ENCODE measurements around the gene NXPE1.

The NXPE1 gene

GRCh38 chr11:114511538-114511937, 48.1 kb downstream of the NXPE1 start:
- DNase-seq (ENCODE audit: low read depth, low spot score), result no peak
- Histone ChIP-seq H3K9ac (ENCODE audit: insufficient read length, low read depth) (no peak overlapping the region), H3K4me3 (ENCODE audit: insufficient read length, low read depth) (no peak overlapping the region), H3K27me3 (ENCODE audit: insufficient read depth, insufficient read length) (no peaks in the 10 kb centered on the region), H3K9me3 (ENCODE audit: insufficient read depth, low read length) (no peaks in the 10 kb centered on the region), H3K36me3 (ENCODE audit: insufficient read depth, insufficient read length, low read length) (no peaks in the 10 kb centered on the region), H3K4me1 (ENCODE audit: insufficient read depth, insufficient read length) (no peaks in the 10 kb centered on the region)
- TF ChIP-seq SUZ12 (IDR thresholded peaks at IDR 0.05; ENCODE audit: extremely low read depth, insufficient read depth, insufficient read length) (no peak), YY1 (IDR thresholded peaks at IDR 0.05; ENCODE audit: insufficient read depth, insufficient read length) (no peak), ZNF274 (IDR thresholded peaks at IDR 0.05; ENCODE audit: low read depth, low read length) (no peak)

GRCh38 chr11:114511079-114511478, 48.6 kb downstream of the NXPE1 start:
- Histone ChIP-seq H3K9ac (ENCODE audit: insufficient read length, low read depth) (no peak overlapping the region), H3K9me3 (ENCODE audit: insufficient read depth, low read length) (no peaks in the 10 kb centered on the region), H3K4me1 (ENCODE audit: insufficient read depth, insufficient read length) (no peaks in the 10 kb centered on the region), H3K36me3 (ENCODE audit: insufficient read depth, insufficient read length, low read length) (no peaks in the 10 kb centered on the region), H3K4me3 (ENCODE audit: insufficient read length, low read depth) (no peak overlapping the region), H3K27me3 (ENCODE audit: insufficient read depth, insufficient read length) (no peaks in the 10 kb centered on the region)
- TF ChIP-seq YY1 (IDR thresholded peaks at IDR 0.05; ENCODE audit: insufficient read depth, insufficient read length) (no peak), ZNF274 (IDR thresholded peaks at IDR 0.05; ENCODE audit: low read depth, low read length) (no peak), SUZ12 (IDR thresholded peaks at IDR 0.05; ENCODE audit: extremely low read depth, insufficient read depth, insufficient read length) (no peak)
- no peak for DNase-seq (ENCODE audit: low read depth, low spot score)

- Histone ChIP-seq H3K27me3 (ENCODE audit: insufficient read depth, insufficient read length) (no peaks in the 10 kb centered on the region), H3K9me3 (ENCODE audit: insufficient read depth, low read length) (no peaks in the 10 kb centered on the region), H3K4me1 (ENCODE audit: insufficient read depth, insufficient read length) (no peaks in the 10 kb centered on the region), H3K9ac (ENCODE audit: insufficient read length, low read depth) (no peak overlapping the region), H3K4me3 (ENCODE audit: insufficient read length, low read depth) (no peak overlapping the region), H3K36me3 (ENCODE audit: insufficient read depth, insufficient read length, low read length) (no peaks in the 10 kb centered on the region)
- no peak for DNase-seq (ENCODE audit: low read depth, low spot score)
- no peak for TF ChIP-seq ZNF274 (IDR thresholded peaks at IDR 0.05; ENCODE audit: low read depth, low read length)
- no peak for TF ChIP-seq SUZ12 (IDR thresholded peaks at IDR 0.05; ENCODE audit: extremely low read depth, insufficient read depth, insufficient read length)
- TF ChIP-seq YY1 (IDR thresholded peaks at IDR 0.05; ENCODE audit: insufficient read depth, insufficient read length), result no peak
Observed at GRCh38 chr11:114501901-114502300, 57.8 kb downstream of the NXPE1 start.

GRCh38 chr11:114499756-114500155, 59.9 kb downstream of the NXPE1 start:
- Histone ChIP-seq H3K36me3 (ENCODE audit: insufficient read depth, insufficient read length, low read length) (no peaks in the 10 kb centered on the region), H3K9ac (ENCODE audit: insufficient read length, low read depth) (no peak overlapping the region), H3K4me3 (ENCODE audit: insufficient read length, low read depth) (no peak overlapping the region), H3K27me3 (ENCODE audit: insufficient read depth, insufficient read length) (no peaks in the 10 kb centered on the region), H3K9me3 (ENCODE audit: insufficient read depth, low read length) (no peaks in the 10 kb centered on the region), H3K4me1 (ENCODE audit: insufficient read depth, insufficient read length) (no peaks in the 10 kb centered on the region)
- TF ChIP-seq ZNF274 (IDR thresholded peaks at IDR 0.05; ENCODE audit: low read depth, low read length) (no peak), SUZ12 (IDR thresholded peaks at IDR 0.05; ENCODE audit: extremely low read depth, insufficient read depth, insufficient read length) (no peak), YY1 (IDR thresholded peaks at IDR 0.05; ENCODE audit: insufficient read depth, insufficient read length) (no peak)
- no peak for DNase-seq (ENCODE audit: low read depth, low spot score)

DNA sequence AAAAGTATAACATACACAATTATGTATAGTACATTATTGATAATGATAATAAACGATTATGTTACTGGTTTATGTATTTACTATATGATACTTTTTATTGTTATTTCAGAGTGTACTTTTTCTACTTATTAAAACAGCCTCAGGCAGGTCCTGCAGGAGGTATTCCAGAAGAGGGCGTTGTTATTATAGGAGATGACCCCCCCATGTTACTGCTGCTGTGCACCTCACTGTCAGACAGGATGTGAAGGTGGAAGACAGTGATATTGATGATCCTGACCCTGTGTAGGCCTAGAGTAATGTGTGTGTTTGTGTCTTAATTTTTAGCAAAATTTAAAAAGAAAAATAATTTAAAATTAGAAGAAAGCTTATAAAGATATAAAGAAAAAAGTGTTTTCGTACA, 62.8 kb downstream of the NXPE1 start:
- TF ChIP-seq ZNF274 (IDR thresholded peaks at IDR 0.05; ENCODE audit: low read depth, low read length) (no peak), SUZ12 (IDR thresholded peaks at IDR 0.05; ENCODE audit: extremely low read depth, insufficient read depth, insufficient read length) (no peak), YY1 (IDR thresholded peaks at IDR 0.05; ENCODE audit: insufficient read depth, insufficient read length) (no peak)
- no peaks in the 10 kb centered on the region for H3K9me3 ChIP-seq (ENCODE audit: insufficient read depth, low read length)
- H3K27me3 ChIP-seq (ENCODE audit: insufficient read depth, insufficient read length), result no peaks in the 10 kb centered on the region
- no peaks in the 10 kb centered on the region for H3K36me3 ChIP-seq (ENCODE audit: insufficient read depth, insufficient read length, low read length)
- no peak overlapping the region for H3K9ac ChIP-seq (ENCODE audit: insufficient read length, low read depth)
- no peak for DNase-seq (ENCODE audit: low read depth, low spot score)
- H3K4me3 ChIP-seq (ENCODE audit: insufficient read length, low read depth), result no peak overlapping the region
- H3K4me1 ChIP-seq (ENCODE audit: insufficient read depth, insufficient read length), result no peaks in the 10 kb centered on the region

DNA sequence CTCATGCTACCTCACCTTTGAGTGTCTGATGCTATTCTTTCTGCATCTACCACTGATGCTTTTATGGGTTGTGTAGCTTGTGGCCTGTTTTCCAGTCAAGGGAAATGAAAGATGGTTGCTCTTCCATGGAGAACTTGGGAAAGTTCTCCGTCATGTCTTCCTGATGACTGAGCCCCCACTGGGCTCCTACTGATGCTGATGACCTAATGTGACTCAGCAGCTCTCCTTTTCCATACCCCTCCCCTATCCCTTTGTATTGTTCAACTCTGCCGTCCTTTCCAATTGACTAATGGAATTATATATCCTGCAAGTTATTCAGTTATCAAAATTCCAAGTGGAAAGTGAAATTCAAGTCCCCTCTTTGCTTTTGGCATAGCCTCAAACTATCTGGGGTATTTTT, 75.8 kb downstream of the NXPE1 start:
- TF ChIP-seq YY1 (IDR thresholded peaks at IDR 0.05; ENCODE audit: insufficient read depth, insufficient read length), result no peak
- no peak for TF ChIP-seq SUZ12 (IDR thresholded peaks at IDR 0.05; ENCODE audit: extremely low read depth, insufficient read depth, insufficient read length)
- no peak for TF ChIP-seq ZNF274 (IDR thresholded peaks at IDR 0.05; ENCODE audit: low read depth, low read length)
- Histone ChIP-seq H3K4me3 (ENCODE audit: insufficient read length, low read depth) (no peak overlapping the region), H3K27me3 (ENCODE audit: insufficient read depth, insufficient read length) (no peaks in the 10 kb centered on the region), H3K4me1 (ENCODE audit: insufficient read depth, insufficient read length) (peaks cover 2% of the 10 kb centered on the region), H3K9me3 (ENCODE audit: insufficient read depth, low read length) (peaks cover 26% of the 10 kb centered on the region), H3K9ac (ENCODE audit: insufficient read length, low read depth) (no peak overlapping the region), H3K36me3 (ENCODE audit: insufficient read depth, insufficient read length, low read length) (no peaks in the 10 kb centered on the region)
- no peak for DNase-seq (ENCODE audit: low read depth, low spot score)

- DNase-seq (ENCODE audit: low read depth, low spot score), result no peak
- Histone ChIP-seq H3K9ac (ENCODE audit: insufficient read length, low read depth) (no peak overlapping the region), H3K36me3 (ENCODE audit: insufficient read depth, insufficient read length, low read length) (no peaks in the 10 kb centered on the region), H3K9me3 (ENCODE audit: insufficient read depth, low read length) (peaks cover 22% of the 10 kb centered on the region), H3K27me3 (ENCODE audit: insufficient read depth, insufficient read length) (no peaks in the 10 kb centered on the region), H3K4me1 (ENCODE audit: insufficient read depth, insufficient read length) (peaks cover 2% of the 10 kb centered on the region), H3K4me3 (ENCODE audit: insufficient read length, low read depth) (no peak overlapping the region)
- TF ChIP-seq YY1 (IDR thresholded peaks at IDR 0.05; ENCODE audit: insufficient read depth, insufficient read length) (no peak), SUZ12 (IDR thresholded peaks at IDR 0.05; ENCODE audit: extremely low read depth, insufficient read depth, insufficient read length) (no peak), ZNF274 (IDR thresholded peaks at IDR 0.05; ENCODE audit: low read depth, low read length) (no peak)
Observed at GRCh38 chr11:114482114-114482513, 77.6 kb downstream of the NXPE1 start.
